GM19397 (cell line): Measurements from ENCODE around the gene GDNF.
"Not testable (repeated sequence)": the region's sequence is repeated elsewhere in the genome, so short reads cannot be mapped to it uniquely, and the experiment has no call there.

Source experiments
- ATAC-seq: cut with Tn5 transposase; IDR thresholded peaks from one replicate; pipeline ENCODE4 v1.9.1; 2021; ENCODE audit warnings: mild to moderate bottlenecking, moderate library complexity; ENCODE audit not compliant: unreplicated experiment

The GDNF gene

GRCh38 chr5:37786862-37787519 lies 52.9 kb downstream of the GDNF start:
- no peak for ATAC-seq

GRCh38 chr5:37786416-37786815 lies 53.4 kb downstream of the GDNF start:
- ATAC-seq, result no peak

GRCh38 chr5:37781409-37781808 lies 58.4 kb downstream of the GDNF start:
- not testable (repeated sequence) for ATAC-seq

GRCh38 chr5:37777432-37778130 lies 62.3 kb downstream of the GDNF start:
- no peak for ATAC-seq

GRCh38 chr5:37776826-37777225 lies 63.0 kb downstream of the GDNF start:
- no peak for ATAC-seq

GRCh38 chr5:37774912-37775483 lies 64.8 kb downstream of the GDNF start:
- no peak for ATAC-seq

GRCh38 chr5:37773809-37774208 lies 66.0 kb downstream of the GDNF start:
- no peak for ATAC-seq

- ATAC-seq, result no peak
Measured at GRCh38 chr5:37772255-37772654, 67.6 kb downstream of the GDNF start.

GRCh38 chr5:37771731-37772130 lies 68.1 kb downstream of the GDNF start:
- no peak for ATAC-seq

- ATAC-seq, result no peak
Measured at GRCh38 chr5:37771203-37771611, 68.6 kb downstream of the GDNF start.

GRCh38 chr5:37770786-37771185 lies 69.1 kb downstream of the GDNF start:
- no peak for ATAC-seq

GRCh38 chr5:37769840-37770239 lies 70.0 kb downstream of the GDNF start:
- no peak for ATAC-seq

- no peak for ATAC-seq
Measured at GRCh38 chr5:37769108-37769507, 70.7 kb downstream of the GDNF start.

GRCh38 chr5:37768371-37768770 lies 71.5 kb downstream of the GDNF start:
- no peak for ATAC-seq

- ATAC-seq, result no peak
Measured at GRCh38 chr5:37767961-37768360, 71.9 kb downstream of the GDNF start.

- ATAC-seq, result no peak
Measured at GRCh38 chr5:37767251-37767650, 72.6 kb downstream of the GDNF start.
